Ovary (tissue), 3 donors: Measurements from ENCODE around the gene PELI3.

Source experiments
- CTCF ChIP-seq, 3 donors: fragments of 450-650 bp in 2 of 3; fragments of 200-600 bp in 1 of 3; IDR thresholded peaks; one replicate each; pipeline versions ENCODE4 v1.5.1 to v1.8.0; 2016 to 2022; ENCODE audit warnings: antibody characterized with exemption in 3 of 3, mild to moderate bottlenecking in 1 of 3
- EP300 ChIP-seq: sonication (generic); formaldehyde crosslinking; IDR thresholded peaks from one replicate; pipeline ENCODE4 v1.6.1; 2017; ENCODE audit warnings: antibody characterized with exemption
- POLR2A ChIP-seq: fragments of 450-650 bp; IDR thresholded peaks from one replicate; pipeline ENCODE4 v1.6.1; 2017; ENCODE audit warnings: antibody characterized with exemption, mild to moderate bottlenecking, moderate library complexity
- donor health status: DM: no; HTN: no; CAD: no.

DNA sequence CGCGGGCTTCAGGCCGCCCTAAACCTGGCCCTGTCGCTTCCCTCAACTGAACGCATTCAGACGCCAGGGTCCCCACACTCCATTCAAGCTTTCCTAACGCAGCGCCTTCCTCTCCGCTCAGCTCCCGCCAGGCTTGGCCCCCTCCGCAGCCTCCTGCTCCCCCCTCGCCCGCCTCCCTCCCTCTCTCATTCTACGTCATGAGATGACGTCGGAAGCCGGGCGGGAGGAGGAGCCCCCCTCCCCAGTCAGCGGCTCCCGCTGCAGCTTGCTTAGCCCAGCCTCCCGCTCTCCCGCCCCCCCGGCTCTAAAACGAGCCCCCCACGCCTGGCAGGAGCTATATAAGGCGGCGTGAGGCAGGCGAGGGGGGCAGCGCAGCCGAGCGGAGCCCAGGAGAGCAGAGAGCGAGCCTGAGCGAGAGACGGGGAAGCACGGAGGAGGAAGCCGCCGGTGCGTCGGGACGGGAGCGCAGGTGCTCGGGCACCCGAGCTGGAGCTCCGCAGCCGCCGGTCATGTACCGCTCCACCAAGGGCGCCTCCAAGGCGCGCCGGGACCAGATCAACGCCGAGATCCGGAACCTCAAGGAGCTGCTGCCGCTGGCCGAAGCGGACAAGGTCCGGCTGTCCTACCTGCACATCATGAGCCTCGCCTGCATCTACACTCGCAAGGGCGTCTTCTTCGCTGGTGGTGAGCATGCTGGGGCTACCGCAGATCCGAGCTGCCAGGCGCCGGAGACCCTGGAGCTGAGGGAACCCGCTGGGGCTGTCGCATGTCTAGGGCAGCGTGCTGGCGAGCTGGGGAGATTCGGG, 45.8 kb upstream of the PELI3 start, which contains the start of gene NPAS4:
- TF ChIP-seq EP300 = no peak
- TF ChIP-seq POLR2A = no peak
- TF ChIP-seq CTCF (IDR thresholded peaks at IDR 0.05) = no peak
